Naive thymus-derived CD4-positive, alpha-beta T cell (primary cell): Measurements from ENCODE around the gene CEP97. TPM values are rescaled to one million over a fixed set of nuclear protein-coding genes. Genes with fewer than 3 reads are reported as not detected.

Source experiments
- ATAC-seq: fragments of 150-1000 bp; cut with Tn5 transposase; 2 replicates; pipeline ENCODE4 v1.10.0; 2021; ENCODE audit warnings: mild to moderate bottlenecking, moderate library complexity
- CTCF ChIA-PET: fragments of 350-600 bp; sonication (Branson Sonifier 250); formaldehyde crosslinking; loops from one replicate; lab custom pipeline; 2021; ENCODE audit warnings: antibody characterized with exemption; lab: Charles Lee
- POLR2A ChIA-PET: fragments of 350-600 bp; sonication (Branson Sonifier 250); formaldehyde crosslinking; loops from one replicate; lab custom pipeline; 2021; ENCODE audit warnings: antibody characterized with exemption, inconsistent platforms; lab: Charles Lee
- DNase-seq, 9 donors: peaks; one replicate each; pipeline versions ENCODE4 v3.0.0 to v3.0.0-alpha.2; 2020 to 2022; ENCODE audit warnings: mixed read lengths in 1 of 9
- H3K27ac ChIP-seq: one replicate; pipeline ENCODE4 v1.7.0; 2013; ENCODE audit warnings: mild to moderate bottlenecking, low read depth, low read length, moderate library complexity
- H3K27me3 ChIP-seq, 2 donors: one replicate each; pipeline ENCODE4 v1.7.0; 2013; ENCODE audit warnings: low read length in 2 of 2, mild to moderate bottlenecking in 2 of 2, moderate library complexity in 2 of 2; ENCODE audit not compliant: control insufficient read depth in 2 of 2, insufficient read depth in 2 of 2
- H3K36me3 ChIP-seq, 3 experiments: 1 replicate in 2 of 3; 2 replicates in 1 of 3; pipeline ENCODE4 v1.7.0; 2013; ENCODE audit warnings: low read length in 3 of 3, mild to moderate bottlenecking in 3 of 3, moderate library complexity in 1 of 3; ENCODE audit not compliant: insufficient read depth in 3 of 3, control insufficient read depth in 2 of 3
- H3K4me1 ChIP-seq, 2 donors: one replicate each; pipeline ENCODE4 v1.7.0; 2013; ENCODE audit warnings: low read length in 2 of 2, mild to moderate bottlenecking in 2 of 2, moderate library complexity in 1 of 2; ENCODE audit not compliant: control insufficient read depth in 2 of 2, insufficient read depth in 2 of 2
- H3K4me3 ChIP-seq: 2 replicates; pipeline ENCODE4 v1.7.0; 2013; ENCODE audit warnings: mild to moderate bottlenecking, low read length
- H3K9me3 ChIP-seq, 3 experiments: 1 replicate in 2 of 3; 2 replicates in 1 of 3; pipeline ENCODE4 v1.7.0; 2013; ENCODE audit warnings: low read length in 3 of 3; ENCODE audit not compliant: control insufficient read depth in 2 of 3
- H3K27ac Mint-ChIP-seq, 9 donors: one replicate each; pipeline ENCODE4 v1.8.0; 2020 to 2022; ENCODE audit warnings: mixed read lengths in 9 of 9, mild to moderate bottlenecking in 8 of 9, moderate library complexity in 5 of 9, inconsistent platforms in 2 of 9
- H3K27me3 Mint-ChIP-seq, 5 donors: one replicate each; pipeline ENCODE4 v1.8.0; 2021 to 2022; ENCODE audit warnings: mixed read lengths in 5 of 5, mild to moderate bottlenecking in 1 of 5
- H3K36me3 Mint-ChIP-seq, 5 donors: one replicate each; pipeline ENCODE4 v1.8.0; 2020 to 2022; ENCODE audit warnings: mixed read lengths in 5 of 5, mild to moderate bottlenecking in 3 of 5, inconsistent platforms in 1 of 5
- H3K4me1 Mint-ChIP-seq, 7 donors: one replicate each; pipeline ENCODE4 v1.8.0; 2020 to 2022; ENCODE audit warnings: mixed read lengths in 7 of 7, mild to moderate bottlenecking in 3 of 7, inconsistent platforms in 1 of 7
- H3K4me3 Mint-ChIP-seq, 10 donors: one replicate each; pipeline ENCODE4 v1.8.0; 2020 to 2022; ENCODE audit warnings: mild to moderate bottlenecking in 10 of 10, mixed read lengths in 10 of 10, moderate library complexity in 6 of 10, inconsistent platforms in 2 of 10
- H3K9me3 Mint-ChIP-seq, 11 donors: one replicate each; pipeline ENCODE4 v1.8.0; 2020 to 2022; ENCODE audit warnings: mixed read lengths in 11 of 11, mild to moderate bottlenecking in 4 of 11, inconsistent platforms in 1 of 11, moderate library complexity in 1 of 11
- intact Hi-C, 2 donors: fragments of 100-400 bp; cut with micrococcal nuclease; formaldehyde crosslinking; loops; one replicate each; pipeline ENCODE4 v1.15.1; 2023
- polyA plus RNA-seq, 2 donors: library from polyadenylated mRNA; unstranded; fragments of 300-500 nt; fragmentation: Illumina TruSeq; gene quantifications; one replicate each; pipeline ENCODE4 v1.2.3, GENCODE V29; 2021
- total RNA-seq, 6 experiments: library from RNA in 5 of 6; stranded (reverse) in 5 of 6; gene quantifications; 1 replicate in 5 of 6; 2 replicates in 1 of 6; pipeline ENCODE4 v1.2.3 and lab custom pipeline; 2021 to 2026

CEP97 gene, protein sequence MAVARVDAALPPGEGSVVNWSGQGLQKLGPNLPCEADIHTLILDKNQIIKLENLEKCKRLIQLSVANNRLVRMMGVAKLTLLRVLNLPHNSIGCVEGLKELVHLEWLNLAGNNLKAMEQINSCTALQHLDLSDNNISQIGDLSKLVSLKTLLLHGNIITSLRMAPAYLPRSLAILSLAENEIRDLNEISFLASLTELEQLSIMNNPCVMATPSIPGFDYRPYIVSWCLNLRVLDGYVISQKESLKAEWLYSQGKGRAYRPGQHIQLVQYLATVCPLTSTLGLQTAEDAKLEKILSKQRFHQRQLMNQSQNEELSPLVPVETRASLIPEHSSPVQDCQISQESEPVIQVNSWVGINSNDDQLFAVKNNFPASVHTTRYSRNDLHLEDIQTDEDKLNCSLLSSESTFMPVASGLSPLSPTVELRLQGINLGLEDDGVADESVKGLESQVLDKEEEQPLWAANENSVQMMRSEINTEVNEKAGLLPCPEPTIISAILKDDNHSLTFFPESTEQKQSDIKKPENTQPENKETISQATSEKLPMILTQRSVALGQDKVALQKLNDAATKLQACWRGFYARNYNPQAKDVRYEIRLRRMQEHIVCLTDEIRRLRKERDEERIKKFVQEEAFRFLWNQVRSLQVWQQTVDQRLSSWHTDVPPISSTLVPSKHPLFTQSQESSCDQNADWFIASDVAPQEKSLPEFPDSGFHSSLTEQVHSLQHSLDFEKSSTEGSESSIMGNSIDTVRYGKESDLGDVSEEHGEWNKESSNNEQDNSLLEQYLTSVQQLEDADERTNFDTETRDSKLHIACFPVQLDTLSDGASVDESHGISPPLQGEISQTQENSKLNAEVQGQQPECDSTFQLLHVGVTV
- total RNA-seq: 10 to 100 TPM in 3 of 5 experiments, 1 to 10 TPM in 2; 5.5 to 21.7 (median 10.9) TPM
- 1 to 10 TPM; 3.4 to 3.8 TPM for polyA plus RNA-seq
- total RNA-seq (lab: John Stamatoyannopoulos, UW): 23.0 reads per million, percentile 53 among the genes with 10 or more reads in this experiment

DNA sequence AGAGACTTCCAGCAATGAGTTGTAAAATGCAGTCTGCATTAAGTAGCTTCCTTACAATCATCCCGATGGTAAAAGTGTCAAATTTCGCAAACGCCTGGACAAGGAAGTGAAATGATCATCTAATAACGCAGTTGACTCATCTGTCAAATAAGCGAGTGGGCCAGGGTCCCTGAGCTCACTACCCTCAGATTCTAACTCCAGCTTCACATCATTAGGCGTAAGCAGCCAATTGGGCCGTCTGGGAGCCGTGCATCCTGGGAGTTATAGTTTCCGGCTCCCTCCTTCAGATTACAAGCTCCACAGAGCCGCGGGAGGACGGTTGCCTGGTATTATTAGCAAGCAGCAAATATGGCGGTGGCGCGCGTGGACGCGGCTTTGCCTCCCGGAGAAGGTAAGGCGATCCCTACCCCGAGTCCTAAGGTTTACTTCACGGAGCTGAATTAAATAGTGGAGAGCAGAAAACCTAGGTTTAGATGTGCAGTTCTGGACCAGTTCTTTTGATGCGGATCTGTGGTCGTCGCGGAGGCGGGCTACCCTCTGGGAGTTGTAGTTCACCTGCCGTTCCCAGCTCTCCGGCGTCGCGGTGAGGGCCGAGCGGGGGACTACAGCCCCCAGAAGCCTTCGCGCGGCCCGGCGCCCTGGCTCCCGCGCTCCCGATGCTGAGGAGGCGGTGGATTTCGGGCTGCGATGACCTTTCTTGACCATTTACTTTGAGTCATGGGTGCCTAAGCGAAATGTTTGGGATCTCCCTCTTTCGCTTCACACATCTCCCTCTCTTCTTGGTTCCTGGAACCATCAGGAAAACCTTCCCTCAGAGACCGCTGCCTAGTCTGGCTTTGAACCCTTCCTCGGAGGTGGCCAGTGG, at the start of gene CEP97:
TSS of gene CEP97 (plus strand) at position 286 of the 865 bp plus-strand sequence. CDS start at position 349, 63 bp downstream.
- H3K4me1 Mint-ChIP-seq: peaks cover 26 to 57% (median 44%) of the 10 kb centered on the region in 7 donors

DNA sequence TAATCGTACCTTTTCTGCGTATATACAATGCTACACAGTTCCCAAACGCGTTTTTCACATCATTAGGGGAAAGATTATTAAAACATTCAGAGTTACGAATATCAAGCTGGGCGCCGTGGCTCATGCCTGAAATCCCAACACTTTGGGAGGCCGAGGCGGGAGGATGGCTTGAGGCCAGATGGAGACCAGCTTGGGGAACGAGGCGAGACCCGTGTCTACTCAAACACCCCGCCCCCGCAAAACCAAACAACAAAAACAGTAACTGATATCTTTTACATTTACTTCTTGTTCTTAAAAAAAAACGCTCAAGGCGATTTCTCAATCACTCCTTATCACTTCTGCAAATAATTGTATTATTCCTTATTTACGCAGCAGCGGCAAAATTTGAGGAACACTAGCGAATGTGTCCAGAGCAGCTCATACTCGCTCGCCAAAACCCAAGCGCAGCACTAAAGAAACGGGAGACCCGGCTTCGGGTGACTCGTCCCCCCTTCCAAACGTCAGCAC, 48.7 kb upstream of the CEP97 start:
- H3K4me3 Mint-ChIP-seq: peak overlapping the region; percentile 87 to 97 (median 93)
- intact Hi-C loops: loop anchor here (1.0 to 10.0 kb wide), 14 partner anchors 17 to 1858 kb away; partner anchors contain the start of genes SENP7 (in 2 of the 2), CMSS1 (in 1 of the 2), LNP1 (in 1 of the 2) and NFKBIZ (in 1 of the 2)
- H3K9me3 ChIP-seq: no peaks in the 10 kb centered on the region
- POLR2A ChIA-PET: interaction anchor here (0.6 to 6.3 kb wide), 17 partner anchors 10 to 966 kb away, joined by 3 to 108 read pairs (median 5); partner anchors contain the start of genes CEP97, NFKBIZ, NXPE3 and PCNP
- no peaks in the 10 kb centered on the region for H3K27me3 ChIP-seq
- H3K4me1 Mint-ChIP-seq: peaks cover 21 to 66% (median 56%) of the 10 kb centered on the region in 7 donors
- H3K9me3 Mint-ChIP-seq: peaks cover 0 to 3% (median 0%) of the 10 kb centered on the region in 11 donors
- peaks cover 23 to 26% of the 10 kb centered on the region in 2 donors for H3K4me1 ChIP-seq
- peaks cover 4 to 25% (median 13%) of the 10 kb centered on the region in 5 donors for H3K36me3 Mint-ChIP-seq
- DNase-seq (peak in 1 of 9 donors; percentile 36), ATAC-seq (no peak)
- peak overlapping the region; percentile 98 for H3K27ac ChIP-seq
- H3K27ac Mint-ChIP-seq: peak overlapping the region; percentile 93 to 97 (median 96)
- no peaks in the 10 kb centered on the region for H3K27me3 Mint-ChIP-seq
- peaks cover 0 to 21% (median 0%) of the 10 kb centered on the region in 3 experiments for H3K36me3 ChIP-seq
- CTCF ChIA-PET: interaction anchor here (0.7 to 1.6 kb wide), 4 partner anchors 9 to 217 kb away, joined by 3 to 4 read pairs (median 3); no protein-coding TSS in a partner anchor
- H3K4me3 ChIP-seq: peak overlapping the region; percentile 91

More for the DNA sequence above, at the start of gene CEP97:
- H3K27ac Mint-ChIP-seq: peak within 1 kb of the TSS; percentile 91 to 98 (median 97)
- H3K27me3 Mint-ChIP-seq: no peaks in the 10 kb centered on the region
- POLR2A ChIA-PET: interaction anchor here (0.7 to 2.7 kb wide), 19 partner anchors 10 to 1464 kb away, joined by 3 to 34 read pairs (median 4); partner anchors contain the start of genes NFKBIZ, NXPE3, RPL24 and TBC1D23
- CTCF ChIA-PET: interaction anchor here (0.6 to 1.1 kb wide), 3 partner anchors 78 to 1201 kb away, joined by 3 read pairs; no protein-coding TSS in a partner anchor
- H3K36me3 Mint-ChIP-seq: peaks cover 4 to 12% (median 10%) of the 10 kb centered on the region in 5 donors
- Histone ChIP-seq H3K9me3 (no peaks in the 10 kb centered on the region), H3K27ac (peak within 1 kb of the TSS; percentile 82), H3K4me3 (peak within 1 kb of the TSS; percentile 91), H3K36me3 (peaks cover 0 to 14% (median 0%) of the 10 kb centered on the region in 3 experiments), H3K27me3 (no peaks in the 10 kb centered on the region), H3K4me1 (peaks cover 25 to 30% of the 10 kb centered on the region in 2 donors)
- H3K9me3 Mint-ChIP-seq: no peaks in the 10 kb centered on the region
- intact Hi-C loops: loop anchor here (1.0 to 5.0 kb wide), 16 partner anchors 38 to 1907 kb away; partner anchors contain the start of genes LNP1 (in 2 of the 2), NXPE3 (in 2 of the 2), PCNP (in 2 of the 2) and RPL24 (in 2 of the 2)
- ATAC-seq: peak; percentile 98
- peak within 1 kb of the TSS; percentile 88 to 100 (median 98) for H3K4me3 Mint-ChIP-seq
- DNase-seq: peak; percentile 70 to 90 (median 88)

DNA sequence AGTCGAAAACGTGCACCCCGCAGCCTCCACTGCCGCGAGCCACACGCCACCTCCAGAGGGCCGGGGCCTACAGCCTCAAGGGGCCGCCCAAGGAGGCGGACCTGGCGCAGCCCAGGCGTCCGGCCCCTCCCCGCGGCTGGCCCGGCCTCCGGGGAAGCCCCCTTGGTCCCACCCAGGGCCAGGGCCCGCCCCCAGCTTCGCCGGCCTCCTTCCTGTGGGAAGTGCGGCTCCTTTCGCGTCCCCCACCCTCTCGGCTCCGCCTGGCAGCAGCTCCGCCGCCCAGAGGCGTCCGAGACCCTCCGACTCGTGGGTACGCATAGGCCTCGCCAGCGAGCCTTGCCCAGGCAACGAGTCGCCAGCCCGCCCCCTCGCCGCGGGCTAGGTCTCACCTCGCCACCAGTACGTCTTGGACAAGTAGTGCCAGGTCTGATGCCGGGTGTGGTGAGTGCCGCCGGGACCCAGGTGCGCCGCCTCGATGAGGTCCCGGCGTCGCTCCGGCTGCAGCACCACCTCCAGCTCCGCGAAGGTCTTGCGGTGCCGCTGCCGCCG, 48.1 kb upstream of the CEP97 start:
- ChIA-PET CTCF (interaction anchor here (0.7 to 1.6 kb wide), 5 partner anchors 8 to 218 kb away, joined by 3 to 4 read pairs (median 3); partner anchors contain the start of gene RPL24), POLR2A (interaction anchor here (0.5 to 6.3 kb wide), 18 partner anchors 10 to 966 kb away, joined by 3 to 108 read pairs (median 4); partner anchors contain the start of genes CEP97, NFKBIZ, NXPE3 and PCNP)
- Mint-ChIP-seq H3K27ac (peak overlapping the region; percentile 93 to 100 (median 97)), H3K4me1 (peaks cover 19 to 65% (median 59%) of the 10 kb centered on the region in 7 donors), H3K4me3 (peak overlapping the region; percentile 87 to 97 (median 93)), H3K9me3 (peaks cover 0 to 3% (median 0%) of the 10 kb centered on the region in 11 donors), H3K36me3 (peaks cover 8 to 25% (median 10%) of the 10 kb centered on the region in 5 donors), H3K27me3 (no peaks in the 10 kb centered on the region)
- H3K27ac ChIP-seq: peak overlapping the region; percentile 98
- ATAC-seq: peak; percentile 92
- peaks cover 23 to 26% of the 10 kb centered on the region in 2 donors for H3K4me1 ChIP-seq
- no peaks in the 10 kb centered on the region for H3K27me3 ChIP-seq
- peak; percentile 89 to 98 (median 90) for DNase-seq
- peak overlapping the region; percentile 91 for H3K4me3 ChIP-seq
- peaks cover 0 to 22% (median 5%) of the 10 kb centered on the region in 3 experiments for H3K36me3 ChIP-seq
- H3K9me3 ChIP-seq: no peaks in the 10 kb centered on the region
- intact Hi-C loops: loop anchor here (1.0 to 10.0 kb wide), 14 partner anchors 17 to 1859 kb away; partner anchors contain the start of genes SENP7 (in 2 of the 2), CMSS1 (in 1 of the 2), LNP1 (in 1 of the 2) and NFKBIZ (in 1 of the 2)

DNA sequence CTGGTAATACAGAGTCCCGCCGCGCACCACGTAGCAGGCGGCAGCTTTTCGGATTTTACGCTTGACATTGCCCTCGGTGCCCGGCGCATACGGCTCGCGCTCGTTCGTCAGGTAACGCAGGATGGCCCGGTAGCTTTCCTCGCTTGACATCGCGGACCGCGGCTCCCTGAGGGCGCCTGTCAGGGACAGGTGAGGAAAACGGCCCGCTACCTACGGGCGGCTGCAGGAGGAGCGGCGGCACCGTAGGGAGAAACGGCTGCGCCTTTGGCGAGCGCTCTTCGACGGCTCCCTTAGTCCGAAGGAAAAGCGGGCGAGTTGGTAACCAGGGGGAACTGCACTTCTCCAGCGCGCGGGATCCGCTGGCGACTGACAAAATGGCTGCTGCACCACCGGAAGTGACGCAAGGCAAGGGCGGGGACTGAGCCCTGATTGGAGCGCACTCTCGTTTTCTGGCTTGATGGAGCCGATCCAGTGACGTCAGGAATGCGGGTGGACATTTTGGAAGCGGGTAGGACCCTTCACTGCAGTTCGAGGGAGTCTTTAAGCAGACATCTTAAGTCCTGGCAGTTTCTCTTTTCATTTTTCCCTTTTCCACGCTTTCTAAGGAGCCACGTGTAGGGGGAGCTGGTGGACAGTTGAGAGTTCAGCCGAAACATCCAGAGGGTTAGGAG, 47.5 kb upstream of the CEP97 start, which contains the start of gene ZBTB11:
TSS of gene ZBTB11 (minus strand) at position 368 of the 671 bp plus-strand sequence. CDS start at position 150, 218 bp downstream.
- Mint-ChIP-seq H3K27me3 (no peaks in the 10 kb centered on the region), H3K36me3 (peaks cover 5 to 22% (median 8%) of the 10 kb centered on the region in 5 donors), H3K27ac (peak within 1 kb of the TSS; percentile 93 to 100 (median 97)), H3K4me3 (peak within 1 kb of the TSS; percentile 87 to 97 (median 93)), H3K9me3 (peaks cover 0 to 3% (median 0%) of the 10 kb centered on the region in 11 donors), H3K4me1 (peaks cover 19 to 63% (median 54%) of the 10 kb centered on the region in 7 donors)
- ChIA-PET CTCF (interaction anchor here (0.8 to 1.2 kb wide), 3 partner anchors 9 to 124 kb away, joined by 3 read pairs; partner anchors contain the start of gene RPL24), POLR2A (interaction anchor here (0.6 to 6.3 kb wide), 21 partner anchors 9 to 967 kb away, joined by 3 to 108 read pairs (median 4); partner anchors contain the start of genes CEP97, NFKBIZ, NXPE3 and PCNP)
- ATAC-seq (peak; percentile 80), DNase-seq (peak; percentile 98 to 100 (median 99))
- Histone ChIP-seq H3K4me1 (peaks cover 23 to 26% of the 10 kb centered on the region in 2 donors), H3K27me3 (no peaks in the 10 kb centered on the region), H3K36me3 (peaks cover 0 to 26% (median 10%) of the 10 kb centered on the region in 3 experiments), H3K9me3 (no peaks in the 10 kb centered on the region), H3K27ac (peak within 1 kb of the TSS; percentile 98), H3K4me3 (peak within 1 kb of the TSS; percentile 91)
- intact Hi-C loops: loop anchor here (1.0 to 10.0 kb wide), 20 partner anchors 9 to 1860 kb away; partner anchors contain the start of genes CEP97 (in 2 of the 2), LNP1 (in 2 of the 2), NXPE3 (in 2 of the 2) and PCNP (in 2 of the 2)
